Measurements from ENCODE around the gene FAM193A.

DNA sequence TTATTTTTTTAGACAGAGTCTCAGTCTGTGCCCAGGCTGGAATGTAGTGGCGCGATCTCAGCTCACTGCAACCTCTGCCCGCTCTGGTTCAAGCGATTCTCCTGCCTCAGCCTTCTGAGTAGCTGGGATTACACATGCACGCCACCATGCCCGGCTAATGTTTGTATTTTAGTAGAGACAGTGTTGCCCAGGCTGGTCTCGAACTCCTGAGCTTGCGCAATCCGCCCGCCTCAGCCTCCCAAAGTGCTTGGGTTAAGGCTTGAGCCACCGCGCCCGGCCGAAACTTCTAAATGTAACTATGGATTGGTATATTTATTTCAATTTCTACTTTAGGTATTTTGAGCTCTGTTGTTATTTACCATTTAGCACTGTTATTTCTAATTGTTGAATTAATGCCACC lies 79.4 kb downstream of the FAM193A start:
- TF ChIP-seq RARB (CRISPR knock-in tag; IDR thresholded peaks at IDR 0.05) (no peak), ZFP3 (CRISPR knock-in tag; IDR thresholded peaks at IDR 0.05) (no peak), ESRRG (CRISPR knock-in tag; IDR thresholded peaks at IDR 0.05) (no peak), TCF4 (CRISPR knock-in tag; IDR thresholded peaks at IDR 0.05; ENCODE audit: borderline replicate concordance) (no peak)
